GM18498 (cell line): ENCODE results near the gene TIMM23.
"Not testable (repeated sequence)": the region's sequence is repeated elsewhere in the genome, so short reads cannot be mapped to it uniquely, and the experiment has no call there.

Source experiments
- ATAC-seq: cut with Tn5 transposase; IDR thresholded peaks from one replicate; pipeline ENCODE4 v1.9.1; 2021; ENCODE audit warnings: mild to moderate bottlenecking, moderate library complexity; ENCODE audit not compliant: unreplicated experiment

TIMM23 gene

GRCh38 chr10:45985590-45985989, 13.3 kb downstream of the TIMM23 start:
- ATAC-seq = not testable (repeated sequence)

- ATAC-seq = no peak
These were observed 25.3 kb downstream of the TIMM23 start for GRCh38 chr10:45997557-45997956.

GRCh38 chr10:45997994-45998763, 25.9 kb downstream of the TIMM23 start:
- ATAC-seq = no peak

- ATAC-seq = not testable (repeated sequence)
These were observed 27.7 kb downstream of the TIMM23 start for GRCh38 chr10:45999955-46000354.

- ATAC-seq = no peak
These were observed 28.2 kb downstream of the TIMM23 start for GRCh38 chr10:46000538-46000937.

DNA sequence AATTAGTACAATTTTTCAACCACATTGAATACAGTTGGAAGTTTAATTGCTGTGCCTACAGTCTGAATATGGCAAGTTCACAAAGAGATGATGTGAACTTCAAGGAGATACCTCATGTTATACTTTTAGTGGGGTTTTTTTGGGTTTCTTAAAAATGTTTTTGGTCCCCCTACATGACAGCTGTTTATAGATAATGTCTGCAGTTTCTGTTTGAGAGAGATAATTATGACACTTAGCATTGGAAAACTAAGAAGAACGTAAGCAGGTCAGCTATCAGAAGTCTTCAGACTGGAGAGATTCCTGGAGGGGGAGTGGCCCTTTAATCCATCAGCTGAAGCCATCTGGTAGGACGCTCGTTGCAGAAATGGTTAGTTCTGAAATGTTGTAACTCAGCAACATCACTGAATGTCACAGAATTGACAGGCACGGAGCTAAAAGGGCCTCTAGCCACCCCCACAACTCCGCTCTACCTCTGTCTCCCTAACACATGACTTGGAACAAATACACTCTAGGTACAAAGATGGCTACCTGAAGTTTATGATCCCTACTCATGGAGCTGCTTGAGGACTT, 29.0 kb downstream of the TIMM23 start:
- ATAC-seq = no peak

DNA sequence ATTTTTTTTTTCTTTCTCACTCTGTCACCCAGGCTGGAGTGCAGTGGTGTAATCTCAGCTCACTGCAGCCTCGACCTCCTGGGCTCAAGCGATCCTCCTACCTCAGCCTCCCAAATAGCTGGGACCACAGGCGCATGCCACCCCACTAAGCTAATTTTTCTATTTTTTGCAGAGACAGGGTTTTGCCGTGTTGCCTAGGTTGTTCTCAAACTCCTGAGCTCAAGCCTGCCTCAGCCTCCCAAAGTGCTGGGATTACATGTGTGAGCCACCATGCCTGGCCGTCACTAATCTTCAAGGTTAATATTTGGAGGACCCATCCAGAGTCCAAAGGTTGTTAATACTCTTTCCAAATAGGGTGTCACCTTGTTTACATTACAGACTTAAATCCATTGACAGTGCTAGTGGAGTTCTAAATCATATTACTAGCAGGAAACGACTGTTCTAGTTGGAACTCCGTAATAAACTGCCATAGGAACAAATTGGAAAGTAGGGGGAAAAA, 29.9 kb downstream of the TIMM23 start:
- not testable (repeated sequence) for ATAC-seq

- ATAC-seq = no peak
These were observed 30.8 kb downstream of the TIMM23 start for GRCh38 chr10:46002916-46003693.

DNA sequence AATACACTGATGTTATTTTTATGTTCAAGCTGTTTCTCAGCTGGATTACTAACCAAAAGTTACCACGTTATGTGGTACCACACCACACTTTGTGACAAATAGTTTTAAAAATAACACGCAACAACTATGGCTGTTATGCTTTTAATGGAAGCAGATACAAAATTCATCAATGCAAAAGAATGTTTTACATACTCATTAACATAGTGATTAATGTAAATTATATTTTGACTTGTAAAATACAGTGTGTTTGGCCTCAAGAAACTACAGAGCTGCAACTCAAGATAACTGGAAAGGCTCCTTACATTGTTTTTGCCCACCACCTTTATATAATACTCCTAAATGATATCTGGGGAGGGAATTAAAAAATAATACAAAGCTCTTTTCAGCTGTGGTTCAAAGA, 32.7 kb downstream of the TIMM23 start:
- ATAC-seq = no peak

DNA sequence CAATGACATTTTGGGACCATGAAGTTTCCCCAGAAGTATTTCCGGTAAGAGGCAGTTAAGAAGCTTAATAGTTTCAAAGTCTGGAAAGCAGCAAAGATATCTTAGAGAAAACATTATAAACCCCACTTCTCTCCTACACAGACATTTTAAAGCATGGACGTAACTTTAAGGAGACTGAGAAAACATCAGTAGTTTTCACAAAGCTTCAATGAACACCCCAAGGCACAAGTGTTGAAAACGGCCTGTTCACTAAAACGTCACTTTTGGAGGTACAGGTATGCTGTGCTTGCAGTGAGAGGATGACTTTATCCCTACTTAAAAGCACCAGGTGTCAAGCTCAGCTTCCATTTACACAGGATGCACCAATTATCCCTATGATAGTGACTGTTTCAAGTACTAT, 33.1 kb downstream of the TIMM23 start:
- ATAC-seq = no peak

GRCh38 chr10:46006219-46006618, 33.9 kb downstream of the TIMM23 start:
- no peak for ATAC-seq

GRCh38 chr10:46012746-46013145, 40.5 kb downstream of the TIMM23 start:
- ATAC-seq = no peak

DNA sequence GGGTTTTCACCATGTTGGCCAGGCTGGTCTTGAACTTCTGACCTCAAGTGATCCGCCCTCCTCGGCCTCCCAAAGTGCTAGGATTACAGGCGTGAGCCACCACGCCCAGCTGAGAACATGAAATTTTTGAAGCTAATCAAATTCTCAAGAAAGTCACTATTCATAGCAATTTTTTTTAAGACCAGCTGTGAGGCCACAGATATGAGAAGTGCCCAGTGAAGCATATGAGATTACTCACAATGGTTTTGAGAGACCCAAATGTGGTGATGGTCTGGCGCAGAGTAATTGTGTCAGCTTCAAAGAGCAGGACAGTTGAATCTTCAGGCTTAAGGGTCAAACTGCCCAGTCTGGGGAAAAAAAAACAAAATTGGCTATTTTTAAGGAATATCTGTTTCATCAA, 41.9 kb downstream of the TIMM23 start:
- ATAC-seq = no peak

DNA sequence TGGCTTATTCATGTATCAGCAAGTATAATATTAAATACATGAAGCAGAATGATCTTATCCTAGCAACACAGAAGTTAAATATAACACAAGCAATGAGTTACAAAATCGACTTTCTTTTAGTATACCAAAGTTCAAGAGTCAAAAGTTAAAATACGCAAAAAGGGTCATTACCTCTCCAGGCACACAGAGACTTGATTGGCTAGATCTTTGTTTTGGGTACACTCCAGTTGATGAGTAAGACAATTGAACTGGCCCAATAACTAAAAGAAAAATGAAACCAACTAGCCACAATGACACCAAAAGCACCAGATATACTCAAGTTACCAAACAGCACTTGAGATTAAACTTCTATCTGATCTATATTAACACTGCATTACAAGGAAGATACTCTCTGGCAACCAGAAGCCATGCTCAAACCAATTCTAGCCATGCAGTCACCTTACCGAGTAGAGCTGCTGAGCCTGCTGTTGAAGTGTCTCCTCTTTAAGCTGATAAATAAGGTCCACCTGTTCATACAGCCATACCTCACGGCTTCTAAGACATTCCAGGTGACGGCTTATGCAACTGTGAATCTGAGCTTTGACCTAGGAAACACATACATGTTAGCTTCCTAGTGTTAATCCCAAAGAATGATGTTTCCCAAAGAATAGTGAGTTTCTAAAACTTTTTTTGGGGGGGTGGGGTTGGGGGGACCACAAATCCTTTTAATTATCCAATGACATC, 42.6 kb downstream of the TIMM23 start:
- ATAC-seq = no peak

DNA sequence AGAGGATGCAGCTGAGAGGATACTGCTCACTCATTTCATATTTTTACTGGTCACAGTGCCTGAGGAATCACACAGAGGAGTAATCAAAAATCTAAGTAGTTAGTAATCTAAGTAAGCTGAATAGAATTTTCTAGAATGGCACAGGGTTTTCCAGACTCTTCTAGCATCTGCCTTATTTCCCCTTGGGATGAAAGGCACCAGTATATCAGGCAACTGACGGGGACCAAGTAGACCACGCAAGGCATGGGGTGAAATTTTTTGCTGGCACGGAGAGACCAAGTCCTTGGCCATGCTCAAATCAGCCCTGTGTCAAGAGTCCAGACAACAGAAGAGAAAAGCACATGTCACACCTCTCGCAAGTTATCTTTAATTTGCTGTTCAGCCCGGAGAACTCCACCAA, 43.9 kb downstream of the TIMM23 start:
- ATAC-seq = no peak

DNA sequence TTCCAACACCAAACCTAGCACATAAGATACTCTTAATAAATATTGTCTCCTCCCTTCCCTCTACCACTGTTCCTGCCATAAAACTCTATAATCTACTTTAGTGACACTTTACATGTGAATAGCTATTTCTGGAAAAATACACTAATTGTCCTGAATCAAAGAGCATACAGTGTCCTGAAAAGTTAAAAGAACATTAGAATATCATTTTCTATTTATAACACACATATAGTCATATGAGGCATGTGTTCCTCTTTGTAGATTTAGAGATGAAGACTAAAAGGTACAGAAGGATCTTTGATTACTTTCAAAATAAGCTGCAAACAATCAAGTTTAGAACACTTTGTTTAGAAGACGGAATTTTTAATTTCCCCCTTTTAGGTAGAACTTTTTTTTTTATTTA, 44.5 kb downstream of the TIMM23 start:
- ATAC-seq = no peak

GRCh38 chr10:46017733-46018132, 45.4 kb downstream of the TIMM23 start:
- ATAC-seq = no peak

DNA sequence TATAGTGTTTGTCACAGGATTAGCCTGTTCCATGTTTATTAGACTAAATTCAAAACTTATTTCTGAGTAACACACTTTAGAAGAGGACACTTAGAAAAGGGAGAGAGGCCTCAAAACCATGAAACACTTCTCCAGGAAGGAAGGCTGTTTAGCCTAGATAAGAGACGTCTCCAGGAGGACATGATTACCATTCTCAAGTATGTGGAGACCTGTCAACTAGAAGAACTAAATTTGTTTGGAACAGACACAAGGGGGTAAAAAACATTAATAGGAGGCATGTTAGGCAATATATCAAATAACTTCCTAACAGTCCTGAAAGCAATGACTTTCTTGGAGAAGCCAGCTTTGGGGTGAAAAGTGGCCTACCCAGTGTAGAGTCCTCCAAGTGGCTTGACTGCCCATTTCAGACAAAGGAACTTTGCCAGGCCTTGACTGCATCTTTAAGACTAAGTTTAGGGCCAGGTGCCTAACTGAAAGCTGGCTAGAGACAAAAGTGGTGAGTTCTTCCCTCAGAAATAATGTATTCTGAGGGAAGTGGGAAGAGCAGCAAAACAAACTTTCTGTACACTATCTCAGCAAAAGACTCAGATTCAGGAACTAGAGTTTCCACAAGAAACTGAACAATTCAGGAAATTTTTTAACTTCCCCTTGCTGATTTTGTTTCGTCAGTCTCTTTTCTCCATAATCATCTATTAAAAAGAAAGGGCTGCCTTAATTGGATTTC, 46.3 kb downstream of the TIMM23 start:
- ATAC-seq = no peak

- ATAC-seq = no peak
These were observed 46.9 kb downstream of the TIMM23 start for GRCh38 chr10:46019177-46019528.

GRCh38 chr10:46019569-46020343, 47.5 kb downstream of the TIMM23 start:
- no peak for ATAC-seq
